CD4-positive, alpha-beta T cell (primary cell): ENCODE data around the gene FZD1. TPM values are rescaled to one million over a fixed set of nuclear protein-coding genes. Genes with fewer than 3 reads are reported as not detected.

Experiments
- ATAC-seq: fragments of 200-7000 bp; cut with Tn5 transposase; one replicate; pipeline ENCODE4 v1.10.0; 2022; ENCODE audit warnings: mild to moderate bottlenecking; ENCODE audit not compliant: poor library complexity
- CTCF ChIA-PET: fragments of 350-600 bp; sonication (Branson Sonifier 250); formaldehyde crosslinking; loops from one replicate; lab custom pipeline; 2021; ENCODE audit warnings: antibody characterized with exemption, inconsistent platforms; lab: Charles Lee
- POLR2A ChIA-PET: fragments of 350-600 bp; sonication (Branson Sonifier 250); formaldehyde crosslinking; loops from one replicate; lab custom pipeline; 2021; ENCODE audit warnings: antibody characterized with exemption, inconsistent platforms; lab: Charles Lee
- DNase-seq, 14 experiments: peaks; one replicate each; pipeline ENCODE4 v3.0.0-alpha.2; 2013 to 2020; ENCODE audit warnings: mixed read lengths in 2 of 14
- H3K27ac ChIP-seq, 2 donors: one replicate each; pipeline versions ENCODE4 v1.5.1 to v1.7.0; 2013; ENCODE audit warnings: low read length in 2 of 2, low read depth in 1 of 2, mild to moderate bottlenecking in 1 of 2
- H3K27me3 ChIP-seq, 2 experiments: 1 replicate in 1 of 2; 2 replicates in 1 of 2; pipeline versions ENCODE4 v1.6.1 to v1.7.0; 2013; ENCODE audit warnings: low read length in 2 of 2, control low read depth in 1 of 2, mild to moderate bottlenecking in 1 of 2, moderate library complexity in 1 of 2; ENCODE audit not compliant: insufficient read depth in 2 of 2, control insufficient read depth in 1 of 2
- H3K36me3 ChIP-seq: one replicate; pipeline ENCODE4 v1.6.1; 2013; ENCODE audit warnings: low read length, control low read depth; ENCODE audit not compliant: insufficient read depth
- H3K4me1 ChIP-seq: one replicate; pipeline ENCODE4 v1.6.1; 2013; ENCODE audit warnings: low read length, control low read depth; ENCODE audit not compliant: insufficient read depth
- H3K4me3 ChIP-seq: one replicate; pipeline ENCODE4 v1.5.1; 2013; ENCODE audit warnings: mild to moderate bottlenecking, low read length, moderate library complexity
- H3K9me3 ChIP-seq, 2 experiments: 1 replicate in 1 of 2; 2 replicates in 1 of 2; pipeline versions ENCODE4 v1.6.1 to v1.7.0; 2013; ENCODE audit warnings: low read length in 2 of 2, mild to moderate bottlenecking in 2 of 2, control low read depth in 1 of 2, moderate library complexity in 1 of 2; ENCODE audit not compliant: control insufficient read depth in 1 of 2, insufficient read depth in 1 of 2
- H3K27ac Mint-ChIP-seq: one replicate; pipeline ENCODE4 v1.8.0; 2020; ENCODE audit warnings: mixed read lengths
- H3K27me3 Mint-ChIP-seq: one replicate; pipeline ENCODE4 v1.8.0; 2021; ENCODE audit warnings: mixed read lengths
- H3K36me3 Mint-ChIP-seq: one replicate; pipeline ENCODE4 v1.8.0; 2021; ENCODE audit warnings: low read depth, mixed read lengths
- H3K4me1 Mint-ChIP-seq: one replicate; pipeline ENCODE4 v1.8.0; 2021; ENCODE audit warnings: low read depth, mixed read lengths
- H3K4me3 Mint-ChIP-seq: one replicate; pipeline ENCODE4 v1.8.0; 2020; ENCODE audit warnings: mild to moderate bottlenecking, mixed read lengths
- H3K9me3 Mint-ChIP-seq: one replicate; pipeline ENCODE4 v1.8.0; 2020; ENCODE audit warnings: mixed read lengths
- CTCF ChIP-seq: fragments of 200-600 bp; IDR thresholded peaks from one replicate; pipeline ENCODE4 v1.8.0; 2022; ENCODE audit warnings: antibody characterized with exemption, mild to moderate bottlenecking
- intact Hi-C, 2 experiments: fragments of 100-400 bp; cut with DNase I in 1 of 2; cut with micrococcal nuclease in 1 of 2; formaldehyde crosslinking; loops; one replicate each; pipeline versions ENCODE4 v1.15.1 to v1.9.0; 2023 to 2025; cut with DNase I, micrococcal nuclease
- total RNA-seq, 174 experiments: library from RNA in 2 of 174; stranded (reverse) in 2 of 174; gene quantifications; one replicate each; pipeline ENCODE4 v1.2.3 and lab custom pipeline; 2021 to 2026

The FZD1 gene
- total RNA-seq, 2 experiments from 2014 or later, result 0.22 to 0.28 TPM

DNA sequence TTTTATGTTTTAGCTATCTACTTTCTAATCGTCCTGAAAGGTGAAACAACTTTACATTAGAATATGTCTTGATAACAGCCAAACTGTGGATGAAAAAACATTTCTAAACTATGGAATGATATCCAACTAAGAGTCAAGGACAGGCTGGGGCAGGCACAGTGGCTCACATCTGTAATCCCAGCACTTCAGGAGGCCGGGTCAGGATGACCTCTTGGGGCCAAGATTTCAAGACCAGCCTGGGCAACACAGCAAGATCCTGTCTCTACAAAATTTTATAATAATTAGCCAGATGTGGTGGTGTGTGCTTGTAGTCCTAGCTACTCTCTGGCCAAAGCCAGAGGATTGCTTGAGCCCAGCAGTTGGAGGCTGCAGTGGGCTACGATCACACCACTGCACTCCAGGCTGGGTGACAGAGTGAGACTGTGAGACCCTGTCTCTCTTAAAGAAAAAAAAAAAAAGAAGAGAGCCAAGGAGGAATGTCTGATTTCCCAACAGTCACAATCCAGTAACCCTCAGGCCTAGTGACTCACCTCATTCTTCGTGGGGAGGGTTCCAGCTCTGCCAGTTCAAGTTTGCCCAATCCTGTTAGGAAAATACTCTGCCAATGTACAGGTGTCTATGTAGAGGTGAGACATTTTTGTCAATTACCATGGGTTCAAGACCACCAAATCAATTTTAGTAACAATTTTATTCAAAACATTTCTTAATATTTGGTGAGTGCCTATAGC is 14.6 kb upstream of the FZD1 start:
- ATAC-seq (no peak), DNase-seq (no peak)
- TF ChIP-seq CTCF, result no peak
- ChIA-PET POLR2A (no interaction called here), CTCF (no interaction called here)
- Mint-ChIP-seq H3K9me3 (no peaks in the 10 kb centered on the region), H3K4me3 (no peak overlapping the region), H3K4me1 (no peaks in the 10 kb centered on the region), H3K27me3 (peaks cover 4% of the 10 kb centered on the region), H3K27ac (no peak overlapping the region), H3K36me3 (no peaks in the 10 kb centered on the region)
- H3K4me3 ChIP-seq, result no peak overlapping the region
- no peaks in the 10 kb centered on the region for H3K9me3 ChIP-seq
- no peaks in the 10 kb centered on the region for H3K4me1 ChIP-seq
- no peaks in the 10 kb centered on the region for H3K27me3 ChIP-seq
- no peak overlapping the region for H3K27ac ChIP-seq
- no peaks in the 10 kb centered on the region for H3K36me3 ChIP-seq
- intact Hi-C loops, result no loop called here

- intact Hi-C loops, result no loop called here
- Histone ChIP-seq H3K27me3 (no peaks in the 10 kb centered on the region), H3K27ac (no peak overlapping the region), H3K9me3 (no peaks in the 10 kb centered on the region), H3K4me1 (no peaks in the 10 kb centered on the region), H3K36me3 (no peaks in the 10 kb centered on the region), H3K4me3 (no peak overlapping the region)
- Mint-ChIP-seq H3K4me1 (no peaks in the 10 kb centered on the region), H3K4me3 (no peak overlapping the region), H3K36me3 (no peaks in the 10 kb centered on the region), H3K27ac (no peak overlapping the region), H3K27me3 (peaks cover 4% of the 10 kb centered on the region), H3K9me3 (no peaks in the 10 kb centered on the region)
- POLR2A ChIA-PET, result no interaction called here
- CTCF ChIA-PET, result no interaction called here
- DNase-seq (no peak), ATAC-seq (no peak)
- TF ChIP-seq CTCF, result no peak
Observed at GRCh38 chr7:91250706-91251105, 13.5 kb upstream of the FZD1 start.

- Histone ChIP-seq H3K27me3 (no peaks in the 10 kb centered on the region), H3K27ac (no peak overlapping the region), H3K4me1 (no peaks in the 10 kb centered on the region), H3K9me3 (no peaks in the 10 kb centered on the region), H3K36me3 (no peaks in the 10 kb centered on the region), H3K4me3 (no peak overlapping the region)
- intact Hi-C loops, result no loop called here
- H3K4me1 Mint-ChIP-seq, result no peaks in the 10 kb centered on the region
- CTCF ChIA-PET, result no interaction called here
- no peak overlapping the region for H3K4me3 Mint-ChIP-seq
- POLR2A ChIA-PET, result no interaction called here
- H3K27ac Mint-ChIP-seq, result no peak overlapping the region
- H3K36me3 Mint-ChIP-seq, result no peaks in the 10 kb centered on the region
- peaks cover 3% of the 10 kb centered on the region for H3K9me3 Mint-ChIP-seq
- no peak for DNase-seq
- TF ChIP-seq CTCF, result no peak
- H3K27me3 Mint-ChIP-seq, result peaks cover 4% of the 10 kb centered on the region
- no peak for ATAC-seq
Observed at GRCh38 chr7:91251877-91252276, 12.4 kb upstream of the FZD1 start.
